CD4-positive, alpha-beta T cell treated with Interleukin-4 for 1 hour (primary cell): ENCODE results near the gene HAPLN2.
A peak's percentile ranks its signal among the peaks of the same experiment; 100 is the strongest.
"Not testable (repeated sequence)": the region's sequence is repeated elsewhere in the genome, so short reads cannot be mapped to it uniquely, and the experiment has no call there.

Source experiments
- DNase-seq, 2 donors: peaks; one replicate each; pipeline ENCODE4 v3.0.0-alpha.2; 2020 to 2022

HAPLN2 gene

GRCh38 chr1:156618853-156619581 lies at the start of gene HAPLN2:
HAPLN2 (plus strand) TSS chr1:156619415; CDS start chr1:156623491, 4,076 bp downstream.
- DNase-seq = peak; percentile 14 to 22

DNA sequence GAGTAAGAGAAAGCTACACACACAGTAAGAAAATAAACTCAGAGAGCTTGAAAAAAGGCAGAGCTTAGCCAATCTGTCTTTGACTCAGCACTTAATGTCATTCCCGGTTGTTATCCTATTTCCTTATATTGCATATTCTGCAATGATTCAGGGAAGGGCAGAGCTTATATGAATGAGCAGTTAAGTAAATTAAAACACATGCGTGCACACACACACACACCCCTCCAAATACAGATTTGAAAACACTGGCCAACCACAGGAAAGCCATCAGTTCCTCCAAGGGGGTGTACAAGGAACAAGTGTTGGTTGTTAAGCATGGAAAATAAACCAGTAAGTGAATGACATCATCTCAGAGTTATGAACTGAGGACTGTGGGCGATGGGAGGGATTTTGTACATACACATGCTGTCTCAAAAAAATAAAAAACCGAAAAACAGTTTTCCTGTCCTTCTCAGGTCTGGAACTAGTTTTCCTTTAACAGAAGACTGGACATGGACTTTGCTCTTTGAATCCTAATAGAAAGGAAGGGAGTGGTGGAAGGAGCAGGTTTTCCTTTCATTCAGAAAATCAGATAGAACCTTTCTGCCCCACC lies 47.9 kb upstream of the HAPLN2 start:
- no peak for DNase-seq

DNA sequence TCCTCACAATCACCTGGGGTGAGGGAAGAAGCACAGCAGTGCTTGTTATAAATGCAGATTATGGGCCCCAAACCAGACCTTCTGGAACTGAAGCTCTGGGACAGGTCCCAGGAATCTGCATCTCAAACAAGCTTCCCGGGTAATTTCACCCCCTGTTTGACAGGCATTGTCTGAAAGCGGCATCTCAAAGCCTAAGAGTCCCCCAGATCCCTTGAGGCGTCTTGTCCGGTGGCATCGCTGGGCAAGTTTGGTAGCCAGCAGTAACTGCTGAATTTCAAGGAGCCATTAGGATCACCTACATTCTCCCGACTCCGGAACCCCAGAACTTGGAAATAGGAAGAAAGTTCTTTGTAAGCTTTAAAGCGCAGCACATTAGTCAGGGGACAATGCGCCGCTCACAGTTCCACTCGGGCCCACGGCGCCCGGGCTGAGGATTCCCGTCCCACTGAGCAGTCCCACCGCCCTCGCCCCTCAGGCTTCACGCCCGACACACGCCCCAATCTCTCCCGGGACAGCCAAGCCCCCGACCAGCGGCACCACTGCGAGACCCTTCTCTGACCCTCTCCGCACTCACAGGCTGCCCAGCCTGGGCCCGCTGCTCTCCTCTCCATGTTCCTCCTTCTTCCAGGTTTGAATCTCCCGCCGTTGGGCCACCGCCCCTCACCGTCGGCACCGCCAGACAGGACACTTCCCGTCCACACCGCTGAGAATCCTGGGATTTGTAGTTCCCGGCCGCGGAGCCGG lies 47.1 kb upstream of the HAPLN2 start, which contains the start of gene IQGAP3:
Gene IQGAP3, minus strand, starts transcription at position 647 of the 744 bp plus-strand sequence. Its CDS starts 36 bp downstream, at position 611.
- peak; percentile 81 to 88 for DNase-seq

DNA sequence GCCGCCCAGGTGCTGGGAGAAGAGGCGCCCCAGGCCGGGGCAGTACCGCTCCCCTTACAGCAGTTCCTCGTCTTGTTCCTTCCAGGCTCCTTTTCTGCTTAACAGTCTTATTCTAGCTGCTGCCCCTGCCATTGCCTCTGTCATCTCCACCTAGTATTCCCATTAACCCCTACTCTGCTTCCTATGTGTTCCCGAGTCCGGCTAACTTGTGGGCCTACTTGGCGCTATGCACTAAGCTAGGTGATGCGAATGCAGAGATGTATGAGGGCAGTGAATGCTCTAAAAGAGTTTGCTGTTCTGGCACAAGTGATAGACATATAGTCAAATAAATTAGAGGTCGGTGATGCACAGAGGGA lies 46.6 kb upstream of the HAPLN2 start:
- DNase-seq = no peak

GRCh38 chr1:156574039-156574633 lies 45.1 kb upstream of the HAPLN2 start:
- no peak for DNase-seq

GRCh38 chr1:156577550-156577949 lies 41.7 kb upstream of the HAPLN2 start:
- no peak for DNase-seq

- DNase-seq = no peak
Measured at GRCh38 chr1:156578055-156578454, 41.2 kb upstream of the HAPLN2 start.

DNA sequence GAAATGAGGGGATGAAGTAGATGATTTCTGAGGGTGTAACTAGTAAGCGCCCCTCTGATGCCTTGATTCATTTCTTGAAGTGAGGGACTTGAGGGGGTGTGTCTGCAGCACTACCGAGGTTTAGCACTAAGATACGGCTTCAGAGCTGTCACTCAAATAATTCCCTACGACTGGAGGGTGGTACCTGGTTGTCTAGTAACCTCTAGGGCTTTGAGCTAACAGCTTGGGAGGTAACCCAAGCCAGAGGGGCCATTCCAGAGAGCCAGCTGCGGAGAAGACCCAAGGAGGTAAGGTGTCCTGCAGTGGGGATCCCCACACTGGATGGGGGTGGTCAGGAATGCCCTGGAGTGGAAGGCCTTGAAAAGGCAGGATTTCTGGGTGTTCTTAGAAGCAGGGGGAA lies 39.7 kb upstream of the HAPLN2 start, which contains the start of gene TTC24:
Gene TTC24, plus strand, starts transcription at position 252 of the 400 bp plus-strand sequence. CDS start 1,642 bp downstream, outside the sequence.
- DNase-seq = no peak

GRCh38 chr1:156581661-156582387 lies 37.4 kb upstream of the HAPLN2 start:
- peak; percentile 35 to 44 for DNase-seq

DNA sequence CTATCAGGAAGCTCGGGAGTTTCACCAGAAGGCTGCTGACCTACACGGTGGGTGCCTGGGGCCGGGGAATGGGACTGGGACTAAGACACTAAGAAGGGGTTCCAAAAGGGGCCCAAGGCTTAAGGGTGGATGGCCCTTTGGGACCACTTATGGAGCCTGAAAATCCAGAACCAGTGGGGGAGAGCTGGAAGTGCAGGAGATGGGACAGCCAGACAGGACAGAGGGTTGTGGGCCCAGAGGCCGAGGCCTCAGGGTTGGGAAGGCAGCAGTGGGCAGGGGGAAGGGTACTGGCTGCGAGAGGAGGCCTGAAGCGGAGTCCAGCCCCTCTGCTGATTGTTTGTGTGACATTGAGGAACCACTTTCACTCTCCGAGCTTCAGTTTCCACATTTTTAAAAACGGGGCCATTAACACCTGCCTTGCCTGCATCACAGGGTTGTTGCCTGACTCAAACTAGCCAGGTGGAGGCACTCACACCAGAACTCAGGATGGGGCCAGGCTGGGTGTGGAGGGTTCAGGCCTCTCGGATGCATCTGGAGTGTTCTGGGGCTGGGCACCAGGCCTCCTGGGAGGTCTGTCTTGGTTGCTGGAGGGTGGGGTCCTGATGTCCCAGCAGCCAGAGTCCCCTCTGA lies 36.7 kb upstream of the HAPLN2 start:
- DNase-seq = peak in 1 of 2 donors; percentile 18

DNA sequence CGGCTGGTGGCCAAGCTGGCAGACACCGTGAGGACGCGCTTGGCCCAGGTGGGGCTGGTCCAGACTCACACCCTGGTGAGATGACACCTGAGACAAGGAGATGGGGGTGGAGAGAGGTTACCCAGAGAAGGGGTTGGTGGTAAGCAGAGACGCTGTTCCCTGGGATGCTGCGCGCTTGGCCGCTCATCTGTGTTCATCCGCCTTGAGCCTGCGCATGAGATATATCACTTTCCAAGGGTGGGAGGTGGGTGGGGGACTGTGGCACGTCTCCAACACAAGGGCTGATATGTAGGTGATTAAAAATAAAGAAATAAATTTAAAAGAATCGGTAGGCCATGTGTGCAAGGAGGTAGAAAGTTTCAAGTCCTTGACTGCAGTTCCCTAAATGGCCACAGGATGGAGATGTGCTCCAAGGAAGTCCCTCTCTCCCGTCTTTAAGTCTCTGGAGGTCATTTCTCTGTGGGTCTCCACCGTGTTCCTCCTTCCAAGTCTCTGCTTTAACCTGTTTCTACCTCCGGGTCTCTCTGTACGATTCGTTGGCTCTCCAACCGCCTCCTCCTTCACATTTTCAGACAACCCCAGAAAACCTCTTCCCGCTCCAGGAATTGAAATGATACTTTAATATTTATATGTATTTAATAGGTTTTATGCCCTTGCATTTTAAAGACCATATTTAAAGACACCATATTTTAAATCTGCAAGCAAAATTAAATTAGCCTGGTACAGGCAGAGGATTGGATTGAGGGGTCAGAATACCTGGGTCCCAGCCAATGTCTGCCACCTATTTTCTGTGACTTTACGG lies 35.2 kb upstream of the HAPLN2 start:
- DNase-seq = peak; percentile 81 to 83

GRCh38 chr1:156584813-156585212 lies 34.4 kb upstream of the HAPLN2 start:
- DNase-seq = no peak

DNA sequence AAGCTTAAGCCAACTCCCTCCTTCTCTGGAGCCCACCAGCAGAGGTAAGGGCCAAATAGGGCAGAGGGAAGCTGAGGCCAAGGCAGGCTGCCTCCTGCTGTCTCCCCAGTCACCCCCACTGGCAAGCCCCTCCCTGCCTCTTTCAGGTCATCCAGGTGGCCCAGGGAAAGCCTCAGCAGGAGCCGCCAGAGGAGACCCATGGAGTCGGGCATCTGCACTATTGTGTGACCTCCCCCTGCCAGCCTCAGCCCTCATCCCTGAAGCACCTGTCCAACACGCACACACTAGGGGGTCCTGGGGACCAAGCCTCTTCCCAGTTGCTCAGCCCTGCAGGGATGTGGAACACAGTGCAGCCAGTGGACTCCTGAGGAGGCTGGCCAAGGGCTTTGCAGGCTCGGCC lies 32.9 kb upstream of the HAPLN2 start:
- DNase-seq = no peak

DNA sequence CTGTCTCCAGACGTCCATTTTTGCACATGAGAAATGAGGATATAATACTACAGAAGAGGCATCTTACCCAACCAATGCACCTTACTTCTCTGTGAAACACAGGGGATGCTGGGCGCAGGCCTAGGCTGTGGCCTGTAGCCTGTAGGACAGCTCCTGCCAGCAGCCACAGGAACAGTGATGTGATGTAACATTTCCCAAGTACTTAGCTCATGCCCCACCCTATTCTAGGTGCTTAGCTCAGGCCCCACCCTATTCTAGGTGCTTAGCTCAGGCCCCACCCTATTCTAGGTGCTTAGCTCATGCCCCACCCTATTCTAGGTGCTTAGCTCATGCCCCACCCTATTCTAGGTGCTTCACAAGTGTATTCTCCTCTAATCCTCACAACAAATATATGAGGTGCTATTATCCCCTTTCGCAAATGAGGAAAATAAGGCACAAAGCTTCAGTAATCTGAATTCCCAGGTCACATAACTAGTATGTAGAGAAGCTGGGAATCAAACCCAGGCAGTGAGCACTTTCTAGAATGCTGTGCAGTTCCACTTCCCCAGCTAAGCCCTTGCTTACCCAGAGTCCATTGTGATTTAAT lies 32.2 kb upstream of the HAPLN2 start:
- DNase-seq = no peak

- DNase-seq = not testable (repeated sequence)
Measured at GRCh38 chr1:156587927-156588326, 31.3 kb upstream of the HAPLN2 start.

DNA sequence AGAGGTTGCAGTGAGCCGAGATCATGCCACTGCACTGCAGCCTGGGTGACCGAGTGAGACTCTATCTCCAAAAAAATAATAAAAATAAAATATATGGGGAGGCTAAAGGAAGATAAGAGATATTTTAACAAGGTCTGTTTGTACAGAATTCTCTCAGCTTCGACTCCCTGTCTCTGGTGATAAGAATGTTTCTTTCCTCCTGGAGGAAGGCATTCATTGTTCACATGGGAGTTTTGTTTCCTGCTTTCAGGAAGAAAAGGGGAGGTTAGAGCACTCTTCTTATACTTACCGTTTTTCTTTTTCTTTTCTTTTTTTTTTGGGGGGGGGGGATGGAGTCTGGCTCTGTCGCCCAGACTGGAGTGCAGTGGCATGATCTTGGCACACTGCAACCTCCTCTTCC lies 29.7 kb upstream of the HAPLN2 start:
- no peak for DNase-seq

DNA sequence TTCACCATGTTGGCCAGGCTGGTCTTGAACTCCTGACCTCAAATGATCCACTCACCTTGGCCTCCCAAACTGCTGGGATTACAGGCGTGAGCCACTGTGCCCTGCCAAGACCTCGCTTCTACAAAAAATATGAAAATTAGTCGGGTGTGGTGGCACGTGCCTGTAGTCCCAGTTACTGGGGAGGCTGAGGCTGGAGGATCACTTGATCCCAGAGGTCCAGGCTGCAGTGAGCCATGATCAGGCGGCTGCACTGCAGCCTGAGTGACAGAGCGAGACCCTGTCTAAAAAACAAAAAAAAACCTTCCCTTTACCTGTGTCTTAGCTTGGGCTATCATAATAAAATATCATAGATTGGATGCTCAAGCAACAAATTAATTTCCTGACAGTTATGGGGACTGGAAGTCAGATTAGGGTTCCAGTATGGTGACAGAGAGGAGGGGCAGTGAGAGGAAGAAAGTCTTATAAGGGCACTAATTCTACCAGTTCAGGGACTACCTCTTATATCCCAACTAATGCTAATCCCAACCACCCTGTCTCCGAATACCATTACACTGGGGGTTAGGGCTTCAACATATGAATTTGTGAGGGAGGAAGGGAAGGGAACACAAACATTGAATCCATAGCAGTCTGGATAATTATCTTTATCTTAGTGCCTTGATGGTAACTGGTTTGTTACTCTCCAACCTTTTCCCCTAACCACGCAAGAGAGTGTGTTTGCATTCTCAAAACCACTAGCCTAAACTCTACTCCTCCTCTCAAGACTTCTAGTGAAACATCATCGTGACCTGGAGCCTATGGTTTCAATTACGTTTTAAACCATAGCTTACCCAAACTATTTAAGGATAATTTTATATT lies 28.7 kb upstream of the HAPLN2 start:
- no peak for DNase-seq

- no peak for DNase-seq
Measured at GRCh38 chr1:156591181-156591431, 28.1 kb upstream of the HAPLN2 start.

GRCh38 chr1:156591432-156592157 lies 27.6 kb upstream of the HAPLN2 start, which contains the start of gene NAXE:
NAXE (plus strand) TSS chr1:156591776; CDS start chr1:156591805, 29 bp downstream.
- DNase-seq = peak; percentile 56 to 67
